Umbilical cord (tissue), 2 donors: ENCODE measurements around the gene PIH1D2. TPM values are rescaled to one million over a fixed set of nuclear protein-coding genes. Genes with fewer than 3 reads are reported as not detected.
"Not testable (repeated sequence)": the region's sequence is repeated elsewhere in the genome, so short reads cannot be mapped to it uniquely, and the experiment has no call there.

ENCODE experiments used
- DNase-seq: peaks from one replicate; pipeline ENCODE4 v3.0.0-alpha.2; 2015; ENCODE audit warnings: low spot score
- total RNA-seq: library from RNA; depleted of rRNA; stranded (reverse); fragments of >200 nt; gene quantifications from one replicate; pipeline ENCODE4 v1.2.3, GENCODE V29; 2014; ENCODE audit warnings: low replicate concordance; ENCODE audit not compliant: insufficient read depth

The PIH1D2 gene, protein sequence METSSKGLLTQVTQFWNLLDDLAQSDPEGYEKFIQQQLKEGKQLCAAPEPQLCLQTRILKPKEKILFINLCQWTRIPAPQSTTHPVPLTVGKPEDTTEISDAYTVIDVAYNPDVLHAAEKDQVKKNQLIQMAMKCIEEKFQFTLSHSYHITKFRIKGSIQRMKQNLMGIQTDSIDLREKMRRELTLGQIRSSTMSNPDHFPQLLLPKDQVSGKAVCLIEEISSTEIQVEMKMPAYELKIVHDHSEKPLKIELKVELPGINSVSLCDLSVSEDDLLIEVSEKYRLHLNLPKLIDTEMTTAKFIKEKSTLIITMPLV
- not detected for total RNA-seq

DNA sequence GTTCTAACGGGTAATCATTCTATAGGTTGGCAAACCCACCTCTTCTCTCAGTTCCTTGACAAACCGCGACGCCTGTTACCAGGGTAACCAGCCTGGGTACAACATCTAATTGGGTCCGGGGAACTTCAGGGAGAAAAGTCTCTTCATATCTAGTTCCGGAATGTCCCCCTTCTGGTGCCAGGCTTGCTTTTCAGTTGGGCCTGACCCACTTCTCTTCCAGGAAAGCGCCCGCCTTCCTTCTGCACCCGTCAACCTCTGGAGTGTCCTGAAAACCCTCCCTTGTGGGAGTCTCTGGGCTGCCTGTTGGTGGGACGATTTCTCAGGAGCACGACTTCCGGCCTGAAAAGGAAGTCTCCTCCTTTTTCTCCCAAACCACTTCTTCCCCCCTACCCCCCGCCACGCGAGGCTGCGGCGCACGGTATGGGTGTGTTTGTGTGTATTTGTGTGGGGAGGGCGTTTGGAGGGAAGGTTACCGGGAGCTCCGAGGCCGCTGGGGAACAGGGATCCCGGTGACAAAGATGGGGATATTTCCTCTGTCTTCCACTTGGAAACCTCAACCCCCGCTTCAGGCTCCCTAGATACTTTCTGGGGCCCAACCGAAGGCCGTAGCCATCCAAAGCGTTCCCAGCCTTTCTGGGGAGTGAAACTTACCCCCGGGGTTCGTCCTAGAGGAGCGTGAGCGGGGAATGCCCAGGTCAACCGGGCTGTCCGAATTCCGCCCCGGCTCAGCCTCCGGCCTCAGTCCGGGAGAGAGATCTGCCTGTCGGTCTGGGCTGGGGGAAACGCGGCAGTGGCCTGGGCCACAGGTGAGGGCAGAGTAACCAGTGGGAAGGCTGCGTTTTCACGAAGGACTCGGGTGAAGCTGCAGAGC, at the start of gene PIH1D2, which contains the start of gene NKAPD1:
TSS of gene PIH1D2 (minus strand) at position 77 of the 871 bp plus-strand sequence. CDS start 843 bp downstream, outside the sequence.
TSS of gene NKAPD1 (plus strand) at position 359 of the 871 bp plus-strand sequence. CDS start 1,276 bp downstream, outside the sequence.
- peak; percentile 95 for DNase-seq

DNA sequence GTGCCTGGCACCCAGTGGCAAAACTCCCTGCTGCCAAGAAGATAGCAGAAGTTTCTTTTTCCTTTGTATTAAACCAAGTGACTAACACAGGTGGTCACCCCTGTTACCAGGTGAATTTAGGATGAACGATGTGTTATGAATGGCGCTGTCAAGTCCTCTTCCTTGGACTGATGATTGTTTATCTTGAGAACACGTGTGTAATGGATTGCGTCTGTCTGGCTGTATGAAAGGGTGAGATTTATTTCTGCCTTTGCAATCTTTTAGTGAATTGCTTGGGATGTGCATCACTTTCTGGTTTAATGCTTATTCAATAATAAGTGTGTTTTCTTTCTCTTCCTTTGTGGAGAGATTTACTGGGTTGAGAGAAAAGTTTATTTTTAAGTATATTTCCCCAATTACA, 49.3 kb upstream of the PIH1D2 start:
- no peak for DNase-seq

- no peak for DNase-seq
These were observed 48.3 kb upstream of the PIH1D2 start for GRCh38 chr11:112121981-112122615.

DNA sequence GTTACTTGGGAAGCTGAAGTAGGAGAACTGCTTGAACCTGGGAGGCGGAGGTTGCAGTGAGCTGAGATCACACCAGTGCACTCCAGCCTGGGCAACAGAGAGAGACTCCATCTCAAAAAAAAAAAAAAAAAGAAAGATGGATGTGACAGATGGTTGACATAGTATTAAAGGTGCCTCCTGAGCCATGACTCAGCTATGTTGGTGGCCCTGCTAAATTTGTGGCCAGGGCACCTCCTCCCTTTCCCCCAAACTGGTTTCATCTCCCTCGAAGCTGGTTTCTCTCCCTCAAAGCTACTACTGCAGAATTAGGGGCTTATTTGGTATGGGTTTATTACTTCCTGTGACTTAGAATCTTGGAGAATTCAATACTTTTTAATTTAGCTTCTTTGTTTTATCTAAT, 44.4 kb upstream of the PIH1D2 start:
- no peak for DNase-seq

DNA sequence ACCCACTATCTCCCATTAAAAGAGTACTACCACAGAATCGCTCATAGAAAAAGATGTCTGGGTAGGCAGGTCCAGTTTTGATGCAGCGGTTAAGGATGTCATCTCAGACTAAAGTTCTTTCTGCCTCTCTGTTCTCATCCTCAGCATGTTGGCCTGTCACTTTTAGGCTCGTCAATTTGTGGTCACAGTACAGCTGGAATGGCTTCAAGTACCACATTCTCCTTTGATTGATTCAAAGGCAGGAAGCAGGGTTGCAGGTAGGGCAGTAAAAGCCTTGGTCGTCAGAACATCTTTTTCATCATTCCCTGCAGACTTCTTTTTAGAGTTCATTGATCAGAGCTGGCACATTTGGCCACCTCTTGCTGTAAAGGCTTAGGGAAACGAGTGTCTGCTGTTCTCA, 41.6 kb upstream of the PIH1D2 start:
- no peak for DNase-seq

DNA sequence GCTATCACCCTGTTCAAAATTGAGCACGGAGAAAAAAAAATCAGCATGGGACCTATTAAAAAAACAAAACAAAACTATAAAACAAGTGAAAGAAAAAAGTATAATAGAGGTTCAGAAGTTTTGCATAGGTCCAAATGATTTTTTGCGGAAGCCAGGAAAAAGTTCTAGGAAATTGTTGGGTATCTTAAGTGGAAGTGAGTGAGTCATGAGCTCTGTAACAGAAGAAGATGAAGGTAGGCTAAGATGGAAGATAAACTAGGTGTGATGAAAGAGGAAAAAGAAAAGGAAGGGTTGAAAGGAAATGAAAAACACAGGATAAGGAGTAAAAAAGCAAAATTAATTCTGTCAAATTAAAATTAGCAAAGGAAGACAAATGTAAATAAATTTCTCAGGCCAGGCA, 40.6 kb upstream of the PIH1D2 start:
- DNase-seq, result no peak

DNA sequence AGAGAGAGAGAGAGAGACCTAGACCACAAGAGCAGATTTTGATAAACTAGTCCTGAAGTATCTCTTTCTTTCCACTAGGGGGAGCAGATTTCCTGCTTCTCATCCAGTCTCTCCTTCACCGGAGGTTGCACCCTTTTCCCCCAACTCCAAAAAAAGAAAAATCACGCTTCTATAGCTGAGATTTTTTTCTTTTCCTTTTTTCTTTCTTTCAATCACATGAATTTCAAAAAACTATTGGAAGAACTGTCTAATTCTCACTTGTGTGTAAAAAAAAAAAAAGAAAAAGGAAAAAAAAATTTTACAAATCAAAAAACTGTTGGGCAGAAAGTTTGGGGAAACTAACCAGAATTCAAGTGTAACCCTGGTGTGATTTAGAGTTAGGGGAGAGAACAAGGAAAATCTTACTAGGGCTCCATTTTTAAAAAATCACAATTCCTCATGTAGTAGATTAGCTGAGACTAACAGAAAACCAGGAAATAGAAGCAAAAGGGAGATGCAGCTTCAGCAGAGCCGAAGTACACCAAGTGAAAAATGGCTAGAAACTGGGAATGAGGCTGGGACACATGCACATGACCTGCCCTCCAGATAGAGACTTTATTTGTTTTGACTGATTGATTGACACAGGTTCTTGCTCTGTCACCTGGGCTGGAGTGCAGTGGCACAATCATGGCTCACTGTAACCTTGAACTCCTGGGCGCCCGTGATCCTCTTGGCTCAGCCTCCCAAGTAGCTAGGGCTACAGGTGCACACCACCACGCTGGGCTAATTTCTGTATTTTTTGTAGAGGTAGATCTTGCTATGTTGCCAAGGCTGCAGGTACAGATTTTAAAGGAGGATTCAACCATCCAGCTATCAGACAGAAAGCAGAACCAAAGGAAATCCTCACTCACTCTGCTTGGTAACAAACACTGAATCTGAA, 40.0 kb upstream of the PIH1D2 start:
- peak; percentile 68 for DNase-seq

DNA sequence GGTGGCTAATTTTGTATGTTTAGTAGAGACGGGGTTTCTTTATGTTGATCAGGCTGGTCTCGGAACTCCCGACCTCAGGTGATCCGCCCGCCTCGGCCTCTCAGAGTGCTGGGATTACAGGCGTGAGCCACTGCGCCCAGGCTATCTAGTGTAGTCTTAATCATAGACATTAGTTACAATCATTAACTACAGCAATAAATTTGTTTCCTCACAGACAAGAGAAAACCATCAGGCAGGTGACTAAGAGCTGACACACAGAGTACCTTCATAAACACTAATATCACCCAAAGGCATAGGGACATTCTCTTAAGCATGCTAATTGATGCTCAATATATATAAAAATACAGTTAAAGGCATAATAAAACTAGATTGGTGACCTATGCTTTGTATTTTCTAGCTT, 32.3 kb upstream of the PIH1D2 start:
- no peak for DNase-seq

DNA sequence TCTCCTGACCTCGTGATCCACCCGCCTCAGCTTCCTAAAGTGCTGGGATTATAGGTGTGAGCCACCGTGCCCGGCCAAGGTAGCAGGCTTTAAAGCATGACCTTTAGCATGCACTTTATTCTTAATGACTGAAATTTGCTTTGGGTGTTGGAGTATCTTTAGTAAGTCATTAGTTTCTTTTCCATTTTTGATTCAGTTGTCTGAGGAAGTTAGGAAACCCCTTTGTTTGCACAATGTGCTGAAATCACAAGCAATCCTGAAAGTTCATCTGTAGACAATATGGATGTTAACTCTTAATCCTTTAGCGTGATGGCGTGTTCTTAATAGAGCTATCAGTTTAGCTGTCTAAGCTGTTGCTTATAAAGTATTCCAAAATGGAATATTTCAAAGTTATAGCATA, 29.6 kb upstream of the PIH1D2 start:
- DNase-seq, result no peak

DNA sequence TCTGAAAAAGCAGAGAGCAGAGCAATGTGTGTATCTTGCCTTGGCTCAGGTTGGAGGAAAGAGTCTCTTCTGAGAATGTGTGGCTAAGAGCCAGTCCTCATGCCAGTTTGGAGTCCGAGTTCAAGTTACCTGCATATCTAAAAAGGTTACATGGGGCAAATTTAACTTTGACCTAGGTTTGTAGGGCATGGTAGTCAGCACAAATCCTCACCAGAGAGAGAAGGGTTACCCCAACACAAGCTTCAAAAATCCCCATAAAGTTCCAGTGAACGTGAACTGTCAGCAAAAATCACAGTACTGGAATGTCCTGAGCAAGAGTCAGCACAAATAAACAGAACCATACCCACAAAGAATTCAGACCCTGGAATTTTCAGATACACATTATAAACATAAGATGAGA, 26.6 kb upstream of the PIH1D2 start:
- peak; percentile 44 for DNase-seq

- DNase-seq, result no peak
These were observed 24.1 kb upstream of the PIH1D2 start for GRCh38 chr11:112097734-112098528.

DNA sequence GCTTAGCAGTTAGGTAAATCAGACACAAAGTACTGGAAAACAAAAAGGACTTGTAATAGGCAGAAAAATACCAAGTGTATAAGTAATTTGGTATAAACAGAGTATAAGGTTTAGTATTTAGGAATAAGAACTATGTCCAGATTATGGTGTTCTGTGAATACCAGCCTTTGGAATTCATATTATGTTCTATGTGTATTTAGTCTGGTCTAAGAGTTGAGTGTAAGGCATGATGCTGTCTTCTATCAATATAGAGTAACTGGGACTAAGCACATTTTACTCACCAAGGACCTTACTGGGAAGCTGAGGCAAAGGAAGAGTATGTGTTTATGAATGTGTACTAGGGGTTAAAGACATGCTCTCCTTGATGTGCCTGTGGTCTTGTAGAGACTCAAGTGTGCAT, 22.4 kb upstream of the PIH1D2 start:
- DNase-seq, result no peak

- DNase-seq, result not testable (repeated sequence)
These were observed 21.5 kb upstream of the PIH1D2 start for GRCh38 chr11:112095302-112095701.

GRCh38 chr11:112087212-112087611, 13.4 kb upstream of the PIH1D2 start:
- DNase-seq, result no peak

DNA sequence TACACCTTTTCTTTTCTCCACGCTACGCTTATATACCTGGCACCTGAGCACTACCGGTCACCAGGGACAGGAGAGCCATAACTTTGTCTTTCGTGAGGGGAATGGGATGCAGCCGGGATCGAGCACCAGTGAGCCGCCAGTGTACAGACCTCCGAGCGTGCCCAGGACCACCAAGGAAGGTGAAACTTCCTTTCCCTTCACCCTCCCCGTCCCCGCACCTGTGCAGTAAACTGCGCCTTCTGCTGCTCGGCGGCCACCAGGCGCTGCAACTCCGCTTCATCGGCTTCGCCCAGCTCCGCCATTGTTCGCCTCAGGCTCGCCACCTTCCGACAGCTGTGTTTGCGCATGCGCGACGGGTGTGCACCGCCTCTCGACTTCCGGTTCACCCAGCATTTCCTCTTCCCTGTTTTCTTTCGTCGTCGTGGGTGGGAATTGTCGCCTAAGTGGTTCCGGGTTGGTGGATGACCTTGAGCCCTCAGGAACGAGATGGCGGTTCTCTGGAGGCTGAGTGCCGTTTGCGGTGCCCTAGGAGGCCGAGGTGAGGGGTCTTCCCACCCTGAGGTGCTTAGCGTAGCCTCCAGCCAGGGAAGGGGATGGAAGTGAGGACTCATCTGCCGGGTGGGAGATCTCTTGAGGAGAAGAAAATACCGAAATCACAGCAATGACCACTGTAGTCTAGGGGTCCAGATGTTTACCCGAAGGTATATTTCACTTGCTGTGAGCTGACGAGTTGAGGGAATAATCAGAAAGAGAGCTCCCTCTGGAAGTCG, 12.8 kb upstream of the PIH1D2 start, which contains the start of the genes SDHD and TIMM8B:
TSS of gene SDHD (plus strand) at position 452 of the 770 bp plus-strand sequence. CDS start at position 487, 35 bp downstream.
TSS of gene TIMM8B (minus strand) at position 335 of the 770 bp plus-strand sequence. CDS start at position 302, 33 bp downstream.
- peak; percentile 99 for DNase-seq

DNA sequence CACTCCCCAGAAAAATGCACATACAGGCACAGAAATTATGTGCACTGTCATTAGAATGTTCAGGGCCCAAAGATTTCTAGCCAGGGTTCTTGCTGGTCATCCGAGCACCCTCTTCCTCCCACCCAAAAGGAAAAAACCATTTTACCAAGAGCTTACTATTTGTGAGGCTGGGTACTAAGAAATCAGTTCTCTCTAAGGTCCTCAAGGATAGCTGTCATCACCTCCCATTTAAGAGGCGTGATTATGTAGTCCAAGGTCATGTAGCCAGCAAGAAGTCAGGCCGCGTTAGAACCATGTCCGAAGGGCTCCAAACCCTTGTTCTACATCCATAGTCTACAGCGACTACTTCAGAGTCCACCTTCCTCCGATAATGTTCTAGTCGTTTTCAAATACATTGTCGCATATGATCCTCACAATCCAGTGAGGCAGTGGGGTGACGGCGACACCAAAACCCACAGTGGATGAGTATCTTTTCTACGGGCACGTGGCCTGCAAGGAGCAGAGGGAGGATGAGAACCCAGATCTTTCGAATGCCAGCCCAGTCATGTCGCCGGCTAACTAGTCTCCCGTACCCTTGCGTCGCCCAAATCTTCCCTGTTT, 12.1 kb upstream of the PIH1D2 start:
- no peak for DNase-seq

- DNase-seq, result no peak
These were observed 8.9 kb upstream of the PIH1D2 start for GRCh38 chr11:112082729-112083128.

DNA sequence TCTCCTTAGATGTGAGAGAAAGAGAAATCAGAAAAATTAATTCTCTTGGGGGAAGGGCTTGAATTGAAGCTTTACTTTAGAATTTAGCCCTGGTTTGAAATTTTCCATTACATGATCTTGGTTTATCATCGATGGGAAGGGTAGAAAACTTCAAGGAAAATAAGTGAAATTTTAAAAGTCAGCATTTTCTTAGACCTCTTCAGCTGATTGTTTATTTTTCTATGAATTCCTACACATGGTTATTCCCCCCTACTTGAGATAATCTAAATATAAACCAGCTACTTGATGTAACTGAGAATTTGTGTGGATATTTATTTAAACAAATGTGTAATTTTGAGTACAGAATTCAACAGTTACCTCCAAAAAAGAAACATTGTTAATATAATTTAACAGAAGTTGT, 10.9 kb downstream of the PIH1D2 start:
- DNase-seq, result no peak

DNA sequence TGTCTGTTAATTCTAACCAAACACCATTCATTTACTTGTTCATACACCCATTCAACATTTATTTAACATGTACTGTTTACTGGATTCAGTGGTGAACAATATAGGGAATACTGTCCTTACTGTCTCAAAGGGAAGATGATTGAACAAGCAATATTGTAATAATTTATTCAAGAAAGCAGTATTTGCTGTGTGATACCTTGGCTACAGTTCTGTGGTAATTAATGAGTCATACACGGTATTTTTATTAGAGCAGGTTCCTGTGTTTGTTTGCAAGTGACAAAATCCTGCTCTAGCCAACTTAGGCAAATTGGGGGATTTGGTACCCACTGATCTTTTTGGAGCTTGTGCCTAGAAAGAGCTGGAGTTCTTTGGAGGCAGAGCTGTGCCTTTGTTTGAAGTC, 15.7 kb downstream of the PIH1D2 start:
- DNase-seq, result no peak
